AG09319 (cell line): ENCODE results near the gene CHRDL1.

Experiments used
- DNase-seq: peaks from one replicate; pipeline ENCODE4 v3.0.0-alpha.2; 2010; ENCODE audit warnings: low read depth; ENCODE audit errors: extremely low read depth
- CTCF ChIP-seq: IDR thresholded peaks from 2 replicates; pipeline ENCODE4 v1.5.1; 2011; ENCODE audit warnings: low read depth, mild to moderate bottlenecking, inconsistent platforms, low read length, moderate library complexity

The CHRDL1 gene

DNA sequence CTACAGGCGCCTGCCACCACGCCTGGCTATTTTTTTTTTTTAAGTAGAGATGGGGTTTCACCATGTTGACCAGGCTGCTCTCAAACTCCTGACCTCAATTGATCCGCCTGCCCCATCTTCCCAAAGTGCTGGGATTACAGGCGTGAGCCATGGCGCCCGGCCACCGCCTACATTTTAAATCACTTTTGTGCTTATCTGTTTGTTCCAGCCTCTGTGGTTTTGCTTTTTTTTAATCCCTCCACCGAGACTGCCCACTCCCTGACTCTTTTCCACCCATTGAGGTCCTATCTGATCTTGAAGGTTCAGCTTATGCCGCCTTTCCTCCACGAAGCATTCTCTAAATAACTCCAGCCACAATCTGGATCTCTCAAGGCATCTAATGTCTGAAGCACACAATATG, 73.5 kb downstream of the CHRDL1 start:
- no peak for DNase-seq

GRCh38 chrX:110713666-110714065, 82.0 kb downstream of the CHRDL1 start:
- DNase-seq = no peak

More for the DNA sequence above, 73.5 kb downstream of the CHRDL1 start:
- TF ChIP-seq CTCF = no peak

DNA sequence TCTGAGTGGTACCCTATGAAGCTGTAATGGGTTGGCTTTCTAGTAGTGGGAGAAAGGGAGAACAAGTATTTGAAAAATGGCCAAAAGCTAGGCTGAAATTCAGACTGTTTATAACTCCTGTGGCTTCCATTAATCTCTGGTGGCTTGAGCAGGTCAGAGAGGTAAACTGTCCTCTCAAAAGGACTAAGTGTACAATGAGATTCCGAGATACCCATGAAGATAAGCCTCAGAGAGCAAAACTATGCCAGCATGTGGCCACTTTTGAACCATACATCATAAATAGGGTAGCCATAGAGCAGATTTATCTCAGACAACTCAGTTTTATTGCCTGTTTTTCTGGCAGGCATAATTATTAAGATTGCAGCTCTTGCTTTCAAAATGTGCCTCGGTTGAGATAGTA, 89.2 kb downstream of the CHRDL1 start:
- no peak for DNase-seq
- no peak for TF ChIP-seq CTCF

More at GRCh38 chrX:110713666-110714065, 82.0 kb downstream of the CHRDL1 start:
- no peak for TF ChIP-seq CTCF

DNA sequence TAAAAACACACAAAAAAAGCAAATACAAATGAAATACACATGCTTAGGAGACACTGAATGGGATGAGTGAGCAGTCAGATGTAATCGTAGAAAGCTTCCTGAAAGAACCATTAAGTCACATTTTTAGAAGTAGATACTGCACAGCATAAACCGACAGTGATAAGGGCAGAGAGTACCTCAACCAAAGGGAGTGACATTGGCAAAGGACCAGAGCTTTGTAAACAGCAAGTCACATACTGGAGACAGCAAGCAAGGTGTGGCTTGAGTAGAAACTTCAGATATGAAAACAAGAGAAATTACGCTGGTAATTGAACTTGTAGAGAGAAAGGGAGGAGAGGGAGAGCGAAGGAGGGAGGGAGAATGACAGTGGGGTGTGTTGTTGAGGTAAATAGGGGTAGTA, 92.0 kb downstream of the CHRDL1 start:
- no peak for DNase-seq
- no peak for TF ChIP-seq CTCF

GRCh38 chrX:110699109-110699508, 96.5 kb downstream of the CHRDL1 start:
- no peak for TF ChIP-seq CTCF
- no peak for DNase-seq

GRCh38 chrX:110698696-110699095, 96.9 kb downstream of the CHRDL1 start:
- TF ChIP-seq CTCF = no peak

GRCh38 chrX:110692866-110693265, 102.8 kb downstream of the CHRDL1 start:
- no peak for TF ChIP-seq CTCF
- DNase-seq = no peak

More at GRCh38 chrX:110698696-110699095, 96.9 kb downstream of the CHRDL1 start:
- DNase-seq = no peak
